GM12801 (cell line): ENCODE measurements around the gene FARS2.

Experiments
- CTCF ChIP-seq: IDR thresholded peaks from one replicate; pipeline ENCODE4 v1.5.1; 2011; ENCODE audit warnings: control low read depth; ENCODE audit not compliant: insufficient read length; ENCODE audit errors: extremely low read depth

FARS2 gene

GRCh38 chr6:5813625-5814027 lies 552.3 kb downstream of the FARS2 start:
- no peak for TF ChIP-seq CTCF

- no peak for TF ChIP-seq CTCF
These were observed 552.8 kb downstream of the FARS2 start for GRCh38 chr6:5814116-5814515.

GRCh38 chr6:5814901-5815300 lies 553.6 kb downstream of the FARS2 start:
- no peak for TF ChIP-seq CTCF

GRCh38 chr6:5817869-5818268 lies 556.6 kb downstream of the FARS2 start:
- TF ChIP-seq CTCF = no peak

- TF ChIP-seq CTCF = no peak
These were observed 557.6 kb downstream of the FARS2 start for GRCh38 chr6:5818959-5819358.
